Keratinocyte (primary cell): ENCODE measurements around the gene KCNK16. TPM values are rescaled to one million over a fixed set of nuclear protein-coding genes. Genes with fewer than 3 reads are reported as not detected.

ENCODE experiments used
- DNase-seq: peaks from one replicate; pipeline ENCODE4 v3.0.0-alpha.2; 2011; ENCODE audit warnings: low read depth, missing footprints, low spot score
- FAIRE-seq: peaks from 2 replicates; lab custom pipeline; 2011; peaks lifted over from hg19 to GRCh38; lab: Jason Lieb, UNC
- H2AFZ ChIP-seq: 2 replicates; pipeline ENCODE4 v1.6.0; 2012; ENCODE audit warnings: low read length, control low read depth, inconsistent platforms; ENCODE audit not compliant: control insufficient read depth
- H3K27ac ChIP-seq: 2 replicates; pipeline ENCODE4 v1.5.1; 2011; ENCODE audit warnings: low read length; ENCODE audit not compliant: control insufficient read depth, insufficient read depth
- H3K27me3 ChIP-seq: 3 replicates; pipeline ENCODE4 v1.6.0; 2011; ENCODE audit warnings: low read length; ENCODE audit not compliant: control insufficient read depth, insufficient read depth; ENCODE audit errors: extremely low read depth
- H3K36me3 ChIP-seq, 2 experiments: 2 replicates in 1 of 2; 3 replicates in 1 of 2; pipeline ENCODE4 v1.5.1; 2011; ENCODE audit warnings: low read length in 2 of 2, mild to moderate bottlenecking in 1 of 2; ENCODE audit not compliant: control insufficient read depth in 2 of 2, insufficient read depth in 2 of 2; ENCODE audit errors: extremely low read depth in 1 of 2
- H3K4me1 ChIP-seq: 3 replicates; pipeline ENCODE4 v1.5.1; 2011; ENCODE audit warnings: low read length; ENCODE audit not compliant: control insufficient read depth, insufficient read depth; ENCODE audit errors: extremely low read depth
- H3K4me2 ChIP-seq: 3 replicates; pipeline ENCODE4 v1.6.0; 2011; ENCODE audit warnings: low read depth, low read length; ENCODE audit not compliant: control insufficient read depth, insufficient read depth; ENCODE audit errors: extremely low read depth
- H3K4me3 ChIP-seq, 3 experiments: fragments of 200-600 bp in 1 of 3; sonication (generic) in 1 of 3; 2 replicates in 2 of 3; 3 replicates in 1 of 3; pipeline ENCODE4 v1.5.1; 2011 to 2016; ENCODE audit warnings: low read length in 3 of 3, mild to moderate bottlenecking in 3 of 3, control low read depth in 2 of 3, inconsistent platforms in 1 of 3, low read depth in 1 of 3, mixed read lengths in 1 of 3, mixed run types in 1 of 3, moderate library complexity in 1 of 3; ENCODE audit not compliant: control insufficient read depth in 2 of 3, insufficient read depth in 2 of 3; ENCODE audit errors: extremely low read depth in 1 of 3
- H3K79me2 ChIP-seq: 2 replicates; pipeline ENCODE4 v1.6.0; 2012; ENCODE audit warnings: low read length; ENCODE audit not compliant: control insufficient read depth, insufficient read depth
- H3K9ac ChIP-seq: 3 replicates; pipeline ENCODE4 v1.6.0; 2011; ENCODE audit warnings: low read length; ENCODE audit not compliant: control insufficient read depth, insufficient read depth; ENCODE audit errors: extremely low read depth
- H3K9me1 ChIP-seq: 3 replicates; pipeline ENCODE4 v1.6.0; 2011; ENCODE audit warnings: low read length; ENCODE audit not compliant: control insufficient read depth, insufficient read depth; ENCODE audit errors: extremely low read depth
- H3K9me3 ChIP-seq: 2 replicates; pipeline ENCODE4 v1.5.1; 2012; ENCODE audit warnings: low read depth, low read length; ENCODE audit not compliant: control insufficient read depth
- H4K20me1 ChIP-seq: 3 replicates; pipeline ENCODE4 v1.6.0; 2011; ENCODE audit warnings: low read length; ENCODE audit not compliant: control insufficient read depth, insufficient read depth; ENCODE audit errors: extremely low read depth
- CTCF ChIP-seq, 3 experiments: IDR thresholded peaks in 1 of 3; conservative IDR thresholded peaks in 1 of 3; optimal IDR thresholded peaks in 1 of 3; 2 replicates in 2 of 3; 3 replicates in 1 of 3; pipeline versions ENCODE3 to v1.5.1; 2011; ENCODE audit warnings: low read length in 3 of 3, mild to moderate bottlenecking in 3 of 3, moderate library complexity in 2 of 3, control low read depth in 1 of 3, inconsistent platforms in 1 of 3; ENCODE audit not compliant: insufficient read depth in 2 of 3; ENCODE audit errors: extremely low read depth in 1 of 3
- EZH2 ChIP-seq: IDR thresholded peaks from one replicate; pipeline ENCODE4 v1.6.1; 2012; ENCODE audit warnings: inconsistent platforms, mild to moderate bottlenecking, low read length, moderate library complexity
- dilution Hi-C: fragments of 300-500 bp; cut with MboI; formaldehyde crosslinking; loops from one replicate; pipeline ENCODE4 v1.7.0; 2020; ENCODE audit warnings: low sequenced_read_pairs; ENCODE audit not compliant: extremely low pct_ligation_motif_present
- polyA plus RNA-seq, 5 experiments: library from polyadenylated mRNA; depleted of rRNA in 3 of 5; stranded (reverse) in 3 of 5; stranded (forward) in 1 of 5; unstranded in 1 of 5; fragments of >200 nt; gene quantifications; 1 replicate in 1 of 5; 2 replicates in 3 of 5; 3 replicates in 1 of 5; pipeline versions ENCODE4 v1.2.1 to v1.2.3, GENCODE V29; 2011 to 2012; ENCODE audit warnings: missing spikeins in 2 of 5, low read depth in 1 of 5, low replicate concordance in 1 of 5

The KCNK16 gene
- polyA plus RNA-seq, 1 donor (not counting 4 experiments of a cell fraction or from before 2014, with no cell fraction given), result not detected

DNA sequence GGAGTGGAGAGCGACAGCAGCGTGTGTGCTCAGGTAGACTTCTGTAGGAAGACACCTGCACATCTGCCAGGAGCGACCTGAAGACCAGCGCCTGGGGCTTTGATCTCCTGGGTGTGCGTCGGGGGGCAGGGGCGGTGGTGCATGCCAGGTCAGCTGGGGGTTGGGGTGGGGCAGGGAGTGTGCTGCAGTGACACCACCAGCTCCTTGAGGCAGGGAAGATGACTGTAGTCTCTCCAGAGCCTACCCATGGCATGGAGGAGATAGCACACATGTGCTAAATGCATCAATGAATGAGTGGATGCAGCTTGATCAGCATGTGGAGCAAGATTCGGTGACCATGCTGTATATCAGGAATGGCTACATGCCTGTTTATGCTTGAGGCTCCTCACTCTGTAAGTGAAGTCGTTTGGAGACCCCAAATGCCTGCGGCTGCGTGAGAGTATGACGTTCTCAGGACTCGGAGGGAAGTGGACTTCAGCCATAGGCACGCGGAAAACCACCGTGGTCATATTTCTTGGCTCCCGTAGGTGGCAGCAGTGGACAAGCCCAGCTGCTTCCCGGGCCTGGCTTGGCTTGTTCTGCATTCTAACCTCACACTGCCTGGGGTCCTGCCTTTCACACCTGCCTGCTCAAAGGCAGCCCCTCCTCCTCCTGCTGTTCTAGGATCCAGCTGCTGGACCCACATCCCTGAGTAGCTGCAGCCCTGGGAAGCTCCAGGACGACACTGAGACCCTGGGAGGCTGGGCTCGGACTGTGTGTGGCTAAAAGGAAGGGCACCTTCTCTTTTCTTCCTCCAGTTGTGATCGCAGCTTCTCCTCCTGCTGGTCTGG, 39.4 kb upstream of the KCNK16 start:
- FAIRE-seq (peak; percentile 68), DNase-seq (no peak)
- Histone ChIP-seq H3K9me1 (no peaks in the 10 kb centered on the region), H3K9ac (no peak overlapping the region), H3K79me2 (no peaks in the 10 kb centered on the region), H3K9me3 (no peaks in the 10 kb centered on the region), H3K4me3 (no peak overlapping the region), H4K20me1 (no peaks in the 10 kb centered on the region), H3K4me2 (peak overlapping the region; percentile 37), H3K4me1 (peaks cover 3% of the 10 kb centered on the region), H3K27me3 (no peaks in the 10 kb centered on the region), H2AFZ (peak overlapping the region; percentile 63), H3K27ac (no peak overlapping the region), H3K36me3 (no peaks in the 10 kb centered on the region)
- dilution Hi-C loops, result no loop called here
- TF ChIP-seq CTCF (optimal IDR thresholded peaks at IDR 0.05 in 1 of 3, IDR thresholded peaks at IDR 0.05 in 1 of 3, conservative IDR thresholded peaks at IDR 0.05 in 1 of 3; ENCODE audit: extremely low read depth in 1 of 3, insufficient read depth in 2 of 3, low read length in 3 of 3), result peak; percentile 81 to 94 (median 91)
- no peak for TF ChIP-seq EZH2

GRCh38 chr6:39360378-39360777, 37.9 kb upstream of the KCNK16 start:
- H3K4me1 ChIP-seq, result peaks cover 3% of the 10 kb centered on the region
- no peaks in the 10 kb centered on the region for H3K9me3 ChIP-seq
- no peak overlapping the region for H2AFZ ChIP-seq
- no peak overlapping the region for H3K4me3 ChIP-seq
- no peaks in the 10 kb centered on the region for H3K79me2 ChIP-seq
- dilution Hi-C loops, result no loop called here
- no peaks in the 10 kb centered on the region for H3K27me3 ChIP-seq
- no peaks in the 10 kb centered on the region for H3K36me3 ChIP-seq
- FAIRE-seq, result no peak
- no peak for DNase-seq
- H4K20me1 ChIP-seq, result no peaks in the 10 kb centered on the region
- TF ChIP-seq EZH2 (no peak), CTCF (optimal IDR thresholded peaks at IDR 0.05 in 1 of 3, IDR thresholded peaks at IDR 0.05 in 1 of 3, conservative IDR thresholded peaks at IDR 0.05 in 1 of 3; ENCODE audit: extremely low read depth in 1 of 3, insufficient read depth in 2 of 3, low read length in 3 of 3) (no peak)
- no peak overlapping the region for H3K9ac ChIP-seq
- no peak overlapping the region for H3K4me2 ChIP-seq
- H3K9me1 ChIP-seq, result no peaks in the 10 kb centered on the region
- no peak overlapping the region for H3K27ac ChIP-seq
